SW480 (cell line): ENCODE results near the gene PTPN4.
"Not testable (repeated sequence)": the region's sequence is repeated elsewhere in the genome, so short reads cannot be mapped to it uniquely, and the experiment has no call there.

Source experiments
- DNase-seq: peaks from one replicate; pipeline ENCODE4 v3.0.0-alpha.2; 2016; ENCODE audit warnings: low spot score

The PTPN4 gene

GRCh38 chr2:119764832-119765231, 5.1 kb downstream of the PTPN4 start:
- DNase-seq, result no peak

- no peak for DNase-seq
These were observed 5.8 kb downstream of the PTPN4 start for GRCh38 chr2:119765433-119766002.

GRCh38 chr2:119766944-119767343, 7.2 kb downstream of the PTPN4 start:
- no peak for DNase-seq

GRCh38 chr2:119768742-119769141, 9.0 kb downstream of the PTPN4 start:
- no peak for DNase-seq

GRCh38 chr2:119769645-119770044, 9.9 kb downstream of the PTPN4 start:
- DNase-seq, result no peak

- no peak for DNase-seq
These were observed 11.6 kb downstream of the PTPN4 start for GRCh38 chr2:119771331-119771730.

GRCh38 chr2:119772128-119772527, 12.4 kb downstream of the PTPN4 start:
- no peak for DNase-seq

- no peak for DNase-seq
These were observed 13.0 kb downstream of the PTPN4 start for GRCh38 chr2:119772767-119773166.

GRCh38 chr2:119774026-119774425, 14.3 kb downstream of the PTPN4 start:
- DNase-seq, result no peak

GRCh38 chr2:119775102-119775501, 15.4 kb downstream of the PTPN4 start:
- DNase-seq, result no peak

- DNase-seq, result no peak
These were observed 22.7 kb downstream of the PTPN4 start for GRCh38 chr2:119782308-119783027.

GRCh38 chr2:119784876-119785275, 25.2 kb downstream of the PTPN4 start:
- no peak for DNase-seq

- DNase-seq, result no peak
These were observed 26.6 kb downstream of the PTPN4 start for GRCh38 chr2:119786295-119786694.

- DNase-seq, result no peak
These were observed 29.0 kb downstream of the PTPN4 start for GRCh38 chr2:119788752-119789151.

GRCh38 chr2:119790466-119790865, 30.7 kb downstream of the PTPN4 start:
- DNase-seq, result no peak

GRCh38 chr2:119792907-119793312, 33.2 kb downstream of the PTPN4 start:
- DNase-seq, result no peak

GRCh38 chr2:119794237-119794636, 34.5 kb downstream of the PTPN4 start:
- DNase-seq, result no peak

- DNase-seq, result no peak
These were observed 35.9 kb downstream of the PTPN4 start for GRCh38 chr2:119795309-119796303.

GRCh38 chr2:119800376-119800902, 40.7 kb downstream of the PTPN4 start:
- no peak for DNase-seq

- no peak for DNase-seq
These were observed 41.3 kb downstream of the PTPN4 start for GRCh38 chr2:119801040-119801439.

- DNase-seq, result not testable (repeated sequence)
These were observed 42.3 kb downstream of the PTPN4 start for GRCh38 chr2:119801989-119802388.

- no peak for DNase-seq
These were observed 43.4 kb downstream of the PTPN4 start for GRCh38 chr2:119803101-119803500.
